Measurements from ENCODE around the gene SAMD8.

- TF ChIP-seq POLR2A (IDR thresholded peaks at IDR 0.05; ENCODE audit: low read length) (no peak), GATA1 (IDR thresholded peaks at IDR 0.05; ENCODE audit: low read depth, low read length) (no peak)
Observed at GRCh38 chr10:75084834-75085384, 26.5 kb upstream of the SAMD8 start.

All from erythroblast (primary cell).